Aorta (tissue), 5 donors: ENCODE data around the gene PIEZO2. TPM values are rescaled to one million over a fixed set of nuclear protein-coding genes. Genes with fewer than 3 reads are reported as not detected.

ENCODE experiments used
- ATAC-seq: fragments of 200-7000 bp; cut with Tn5 transposase; one replicate; pipeline ENCODE4 v1.9.1; 2022; ENCODE audit warnings: moderate library complexity; ENCODE audit not compliant: low FRiP score
- DNase-seq, 2 donors: peaks; one replicate each; pipeline ENCODE4 v3.0.0-alpha.2; 2020
- H3K27ac ChIP-seq, 2 donors: one replicate each; pipeline ENCODE4 v1.5.1; 2013; ENCODE audit warnings: low read length in 2 of 2, mild to moderate bottlenecking in 2 of 2, moderate library complexity in 2 of 2, control low read depth in 1 of 2, inconsistent platforms in 1 of 2, low read depth in 1 of 2
- H3K27me3 ChIP-seq, 2 donors: one replicate each; pipeline ENCODE4 v1.6.1; 2013; ENCODE audit warnings: control low read depth in 1 of 2, low read length in 1 of 2, mild to moderate bottlenecking in 1 of 2, moderate library complexity in 1 of 2; ENCODE audit not compliant: insufficient read depth in 2 of 2, control insufficient read depth in 1 of 2
- H3K36me3 ChIP-seq, 2 donors: one replicate each; pipeline ENCODE4 v1.6.1; 2013; ENCODE audit warnings: control low read depth in 1 of 2, low read length in 1 of 2, mild to moderate bottlenecking in 1 of 2; ENCODE audit not compliant: insufficient read depth in 2 of 2, control insufficient read depth in 1 of 2
- H3K4me1 ChIP-seq, 2 donors: one replicate each; pipeline ENCODE4 v1.6.1; 2013; ENCODE audit warnings: low read length in 2 of 2, control low read depth in 1 of 2, mild to moderate bottlenecking in 1 of 2, moderate library complexity in 1 of 2; ENCODE audit not compliant: insufficient read depth in 2 of 2, control insufficient read depth in 1 of 2
- H3K4me3 ChIP-seq, 2 donors: one replicate each; pipeline ENCODE4 v1.5.1; 2013; ENCODE audit warnings: low read length in 2 of 2, control low read depth in 1 of 2, mild to moderate bottlenecking in 1 of 2
- H3K9me3 ChIP-seq: one replicate; pipeline ENCODE4 v1.6.1; 2013; ENCODE audit warnings: mild to moderate bottlenecking, low read length; ENCODE audit not compliant: control insufficient read depth
- WGBS, 2 donors: extraction: QIAGEN DNeasy Blood & Tissue Kit; methylation state at CpG; one replicate each; pipeline ENCODE4 v1.1.7; 2013; 5-methylcytosine and 5-hydroxymethylcytosine counted together
- intact Hi-C, 2 donors: fragments of 100-400 bp; cut with DNase I; formaldehyde crosslinking; loops; one replicate each; pipeline versions ENCODE4 v1.14.2 to v1.15.0; 2022
- polyA plus RNA-seq, 2 donors: library from polyadenylated mRNA; stranded (reverse); fragments of 200-250 nt; gene quantifications; one replicate each; pipeline ENCODE4 v1.2.3, GENCODE V29; 2013
- total RNA-seq, 2 donors: library from RNA; stranded (reverse); fragmentation: NEBNext Ultra II Directional; extraction: Animal tissue kit (Norgen Biotek cat#: 25700); gene quantifications; one replicate each; pipeline ENCODE4 v1.2.1, GENCODE V29; 2021
- donor health status: healthy with polysubstance abuse.
- donor health status: Bipolar disorder and iron deficiency.
- donor health status: DM: no; HTN: no; CAD: no.
- donor health status: DM: no; HTN: no; CAD: no.
- donor health status: DM: yes; HTN: yes; CAD: no.

The PIEZO2 gene
- total and polyA plus RNA-seq, 4 donors, result 0.50 to 8.8 (median 1.6) TPM

- Histone ChIP-seq H3K4me1 (no peaks in the 10 kb centered on the region), H3K9me3 (no peaks in the 10 kb centered on the region), H3K36me3 (no peaks in the 10 kb centered on the region), H3K27me3 (no peaks in the 10 kb centered on the region), H3K27ac (no peak overlapping the region), H3K4me3 (no peak overlapping the region)
- DNase-seq (no peak), ATAC-seq (no peak)
- WGBS, 2 donors, result 76 to 78% methylated on average over 4 of the region's 4 CpGs
- intact Hi-C loops, result no loop called here
Measured at GRCh38 chr18:10688766-10689165, 460.6 kb downstream of the PIEZO2 start.

- H3K4me3 ChIP-seq, result no peak overlapping the region
- no peaks in the 10 kb centered on the region for H3K27me3 ChIP-seq
- 84 to 88% methylated on average over 8 of the region's 8 CpGs for WGBS, 2 donors
- intact Hi-C loops, result no loop called here
- no peaks in the 10 kb centered on the region for H3K36me3 ChIP-seq
- no peaks in the 10 kb centered on the region for H3K9me3 ChIP-seq
- no peak overlapping the region for H3K27ac ChIP-seq
- no peak for DNase-seq
- H3K4me1 ChIP-seq, result no peaks in the 10 kb centered on the region
- no peak for ATAC-seq
Measured at GRCh38 chr18:10687161-10687925, 462.0 kb downstream of the PIEZO2 start.

DNA sequence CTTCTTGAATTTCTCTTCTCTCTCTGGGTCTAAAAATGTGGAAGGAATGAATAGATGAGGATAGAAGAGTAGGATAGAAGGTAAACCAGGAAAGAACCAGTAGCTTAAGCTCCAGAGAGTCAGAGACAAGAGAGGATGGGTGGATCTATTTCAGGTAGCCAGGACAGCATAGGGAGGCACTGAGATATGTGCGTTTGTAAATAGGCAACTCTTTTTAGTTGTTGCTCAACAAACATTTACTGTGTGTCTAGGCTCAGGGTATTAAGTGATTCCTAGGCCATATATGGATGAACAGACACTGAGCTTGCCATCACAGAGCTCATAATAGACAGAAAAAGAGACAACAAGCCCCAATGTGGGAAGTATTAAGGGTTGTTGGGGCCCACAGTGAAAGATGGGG lies 463.1 kb downstream of the PIEZO2 start:
- no peaks in the 10 kb centered on the region for H3K4me1 ChIP-seq
- DNase-seq (no peak), ATAC-seq (no peak)
- no peak overlapping the region for H3K4me3 ChIP-seq
- no peaks in the 10 kb centered on the region for H3K9me3 ChIP-seq
- H3K27me3 ChIP-seq, result no peaks in the 10 kb centered on the region
- H3K27ac ChIP-seq, result no peak overlapping the region
- H3K36me3 ChIP-seq, result no peaks in the 10 kb centered on the region
- WGBS, 2 donors, result 0 to 53% methylated on average over 1 of the region's 1 CpG
- intact Hi-C loops, result no loop called here

GRCh38 chr18:10685484-10685883 lies 463.9 kb downstream of the PIEZO2 start:
- H3K4me1 ChIP-seq, result no peaks in the 10 kb centered on the region
- H3K36me3 ChIP-seq, result no peaks in the 10 kb centered on the region
- H3K27me3 ChIP-seq, result no peaks in the 10 kb centered on the region
- no peaks in the 10 kb centered on the region for H3K9me3 ChIP-seq
- DNase-seq (no peak), ATAC-seq (no peak)
- 71 to 78% methylated on average over 15 of the region's 15 CpGs for WGBS, 2 donors
- no peak overlapping the region for H3K27ac ChIP-seq
- intact Hi-C loops, result no loop called here
- no peak overlapping the region for H3K4me3 ChIP-seq

- H3K36me3 ChIP-seq, result no peaks in the 10 kb centered on the region
- no peaks in the 10 kb centered on the region for H3K4me1 ChIP-seq
- H3K27ac ChIP-seq, result no peak overlapping the region
- no peaks in the 10 kb centered on the region for H3K27me3 ChIP-seq
- 93 to 95% methylated on average over 7 of the region's 7 CpGs for WGBS, 2 donors
- no peak for ATAC-seq
- intact Hi-C loops, result no loop called here
- DNase-seq, result no peak
- no peaks in the 10 kb centered on the region for H3K9me3 ChIP-seq
- no peak overlapping the region for H3K4me3 ChIP-seq
Measured at GRCh38 chr18:10682368-10682714, 467.0 kb downstream of the PIEZO2 start.

- no peaks in the 10 kb centered on the region for H3K4me1 ChIP-seq
- no peak for ATAC-seq
- no peaks in the 10 kb centered on the region for H3K9me3 ChIP-seq
- no peak overlapping the region for H3K4me3 ChIP-seq
- no peak for DNase-seq
- H3K27ac ChIP-seq, result no peak overlapping the region
- WGBS, 2 donors, result 85 to 88% methylated on average over 12 of the region's 12 CpGs
- intact Hi-C loops, result no loop called here
- H3K27me3 ChIP-seq, result no peaks in the 10 kb centered on the region
- no peaks in the 10 kb centered on the region for H3K36me3 ChIP-seq
Measured at GRCh38 chr18:10681581-10682367, 467.6 kb downstream of the PIEZO2 start.

DNA sequence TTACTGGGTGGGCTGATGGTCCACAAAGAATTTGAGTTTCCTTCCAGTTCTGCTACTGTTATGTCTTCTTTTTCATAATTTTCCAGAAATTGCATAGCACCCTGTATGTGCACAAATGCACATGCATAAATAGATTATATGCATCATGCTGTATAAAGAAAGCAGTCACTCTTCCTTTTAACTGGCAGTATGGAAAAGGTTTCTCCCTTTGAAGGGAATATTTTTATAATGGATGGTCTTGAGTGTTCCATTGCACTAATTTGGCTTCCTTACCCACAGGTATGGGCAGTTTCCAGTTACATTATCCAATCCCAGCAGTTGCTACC lies 469.1 kb downstream of the PIEZO2 start:
- intact Hi-C loops, result no loop called here
- Histone ChIP-seq H3K27me3 (no peaks in the 10 kb centered on the region), H3K27ac (no peak overlapping the region), H3K4me3 (no peak overlapping the region), H3K36me3 (no peaks in the 10 kb centered on the region), H3K9me3 (peaks cover 1% of the 10 kb centered on the region), H3K4me1 (no peaks in the 10 kb centered on the region)
- ATAC-seq (no peak), DNase-seq (no peak)

GRCh38 chr18:10679557-10680270 lies 469.7 kb downstream of the PIEZO2 start:
- H3K36me3 ChIP-seq, result no peaks in the 10 kb centered on the region
- DNase-seq, result no peak
- no peaks in the 10 kb centered on the region for H3K4me1 ChIP-seq
- H3K9me3 ChIP-seq, result peaks cover 1% of the 10 kb centered on the region
- intact Hi-C loops, result no loop called here
- no peak for ATAC-seq
- no peak overlapping the region for H3K4me3 ChIP-seq
- no peak overlapping the region for H3K27ac ChIP-seq
- H3K27me3 ChIP-seq, result no peaks in the 10 kb centered on the region
- 76 to 83% methylated on average over 3 of the region's 3 CpGs for WGBS, 2 donors
